IPS-18a (cell line): ENCODE measurements around the gene ANKRD9.
"Not testable (repeated sequence)": the region's sequence is repeated elsewhere in the genome, so short reads cannot be mapped to it uniquely, and the experiment has no call there.

Source experiments
- H3K27ac ChIP-seq: one replicate; pipeline ENCODE4 v1.5.1; 2013; ENCODE audit warnings: low read length
- H3K27me3 ChIP-seq: one replicate; pipeline ENCODE4 v1.6.1; 2013; ENCODE audit warnings: mild to moderate bottlenecking, low read length; ENCODE audit not compliant: control insufficient read depth, insufficient read depth
- H3K36me3 ChIP-seq: one replicate; pipeline ENCODE4 v1.6.1; 2013; ENCODE audit warnings: low read depth, low read length; ENCODE audit not compliant: control insufficient read depth
- H3K4me1 ChIP-seq: one replicate; pipeline ENCODE4 v1.6.1; 2013; ENCODE audit warnings: low read depth, low read length; ENCODE audit not compliant: control insufficient read depth
- H3K4me3 ChIP-seq: one replicate; pipeline ENCODE4 v1.5.1; 2013; ENCODE audit warnings: low read length
- H3K9ac ChIP-seq: one replicate; pipeline ENCODE4 v1.6.1; 2013; ENCODE audit warnings: mild to moderate bottlenecking, low read length, moderate library complexity
- H3K9me3 ChIP-seq: one replicate; pipeline ENCODE4 v1.6.1; 2013; ENCODE audit warnings: low read depth, low read length; ENCODE audit not compliant: control insufficient read depth

ANKRD9 gene

DNA sequence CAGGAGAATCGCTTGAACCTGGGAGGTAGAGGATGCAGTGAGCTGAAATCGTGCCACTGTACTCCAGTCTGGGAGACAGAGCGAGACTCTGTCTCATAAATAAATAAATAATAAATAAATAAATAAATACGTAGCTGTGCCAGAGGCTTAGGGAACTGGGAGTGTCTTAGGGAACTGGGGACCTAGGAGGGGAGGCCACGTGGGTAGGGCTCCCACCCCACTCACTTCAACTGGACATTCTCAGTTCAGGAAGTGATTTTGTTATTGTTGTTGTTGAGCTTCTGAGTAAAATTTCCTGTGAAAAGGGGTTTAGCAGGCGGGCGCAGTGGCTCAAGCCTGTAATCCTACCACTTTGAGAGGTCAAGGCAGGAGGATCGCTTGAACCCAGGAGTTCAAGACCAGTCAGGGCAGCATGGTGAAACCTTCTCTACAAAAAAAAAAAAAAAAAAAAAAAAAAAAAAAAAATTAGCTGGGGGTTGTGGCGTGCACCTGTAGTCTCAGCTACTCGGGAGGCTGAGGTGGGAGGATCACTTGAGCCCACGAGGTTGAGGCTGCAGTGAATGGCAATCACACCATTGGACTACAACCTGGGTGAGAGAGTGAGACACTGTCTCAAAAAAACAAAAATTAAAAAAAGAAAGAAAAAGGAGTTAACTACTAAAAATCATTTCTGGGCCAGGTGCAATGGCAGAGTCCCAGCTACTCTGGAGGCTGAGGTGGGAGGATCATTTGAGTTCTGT lies 19.0 kb upstream of the ANKRD9 start:
- Histone ChIP-seq H3K9ac (no peak overlapping the region), H3K27ac (no peak overlapping the region), H3K4me1 (peaks cover 4% of the 10 kb centered on the region)

DNA sequence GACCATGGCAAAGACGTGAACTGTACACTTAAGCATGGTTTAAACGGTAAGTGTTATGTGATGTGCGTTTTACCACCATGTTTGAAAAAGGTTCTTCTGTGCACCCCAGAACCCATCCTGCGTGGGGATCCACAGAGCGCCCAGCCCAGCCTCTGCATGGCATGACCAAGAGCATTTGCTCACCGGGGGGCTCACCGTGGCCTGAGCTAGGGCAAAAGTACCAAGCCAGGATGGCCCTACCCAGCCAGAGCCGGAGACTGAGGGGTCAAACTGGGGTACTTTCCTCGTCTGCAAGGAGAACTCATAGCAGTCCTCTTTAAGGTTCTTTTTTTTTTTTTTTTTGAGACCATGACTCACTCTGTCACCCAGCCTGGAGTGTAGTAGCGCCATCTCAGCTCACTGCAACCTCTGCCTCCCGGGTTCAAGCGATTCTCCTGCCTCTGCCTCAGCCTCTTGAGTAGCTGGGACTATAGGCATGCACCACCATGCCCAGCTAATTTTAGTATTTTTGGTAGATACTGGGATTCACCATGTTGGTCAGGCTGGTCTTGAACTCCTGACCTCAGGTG lies 16.4 kb upstream of the ANKRD9 start:
- no peak overlapping the region for H3K27ac ChIP-seq
- H3K36me3 ChIP-seq, result no peaks in the 10 kb centered on the region
- H3K4me3 ChIP-seq, result no peak overlapping the region
- no peaks in the 10 kb centered on the region for H3K9me3 ChIP-seq
- no peak overlapping the region for H3K9ac ChIP-seq
- no peaks in the 10 kb centered on the region for H3K27me3 ChIP-seq
- H3K4me1 ChIP-seq, result peaks cover 4% of the 10 kb centered on the region

More for the DNA sequence above, 19.0 kb upstream of the ANKRD9 start:
- Histone ChIP-seq H3K4me3 (no peak overlapping the region), H3K36me3 (no peaks in the 10 kb centered on the region), H3K9me3 (no peaks in the 10 kb centered on the region), H3K27me3 (no peaks in the 10 kb centered on the region)

DNA sequence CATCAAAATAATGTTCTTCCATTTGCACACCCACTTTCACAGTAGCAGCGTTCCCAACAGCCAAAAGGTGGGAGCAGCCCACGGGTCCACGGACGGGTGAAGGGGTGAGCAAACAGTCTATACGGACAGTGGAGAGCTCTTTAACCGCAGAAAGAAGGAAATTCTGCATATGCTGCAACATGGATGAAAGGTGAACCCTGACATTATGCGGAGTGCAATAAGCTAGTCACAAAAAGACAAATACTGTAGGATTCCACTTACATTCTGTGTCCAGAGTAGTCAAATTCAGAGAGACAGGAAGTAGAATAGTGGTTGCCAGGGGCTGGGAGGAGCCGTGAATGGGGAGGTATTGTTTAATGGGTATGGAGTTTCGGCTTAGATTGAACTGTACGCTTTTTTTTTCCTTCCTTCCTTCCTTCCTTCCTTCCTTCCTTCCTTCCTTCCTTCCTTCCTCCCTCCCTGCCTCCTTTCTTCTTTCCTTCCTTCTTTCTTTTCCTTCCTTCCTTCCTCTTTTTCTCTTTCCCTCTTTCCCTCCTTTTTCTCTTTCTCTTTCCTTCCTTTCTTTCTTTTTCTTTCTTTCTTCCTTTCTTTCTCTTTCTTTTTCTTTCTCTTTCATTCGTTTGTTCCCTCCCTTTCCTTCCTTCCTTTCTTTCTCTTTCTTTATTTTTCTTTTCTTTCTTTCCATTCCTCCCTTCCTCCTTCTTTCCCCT lies 15.8 kb upstream of the ANKRD9 start:
- Histone ChIP-seq H3K9ac (peak overlapping the region; percentile 10), H3K27me3 (no peaks in the 10 kb centered on the region), H3K4me1 (peaks cover 4% of the 10 kb centered on the region), H3K9me3 (no peaks in the 10 kb centered on the region), H3K36me3 (no peaks in the 10 kb centered on the region), H3K27ac (no peak overlapping the region), H3K4me3 (peak overlapping the region; percentile 63)

- Histone ChIP-seq H3K27me3 (no peaks in the 10 kb centered on the region), H3K36me3 (no peaks in the 10 kb centered on the region), H3K9ac (peak overlapping the region; percentile 10), H3K4me3 (peak overlapping the region; percentile 63), H3K4me1 (peaks cover 4% of the 10 kb centered on the region), H3K9me3 (no peaks in the 10 kb centered on the region), H3K27ac (no peak overlapping the region)
Measured at GRCh38 chr14:102524451-102525218, 15.1 kb upstream of the ANKRD9 start.

DNA sequence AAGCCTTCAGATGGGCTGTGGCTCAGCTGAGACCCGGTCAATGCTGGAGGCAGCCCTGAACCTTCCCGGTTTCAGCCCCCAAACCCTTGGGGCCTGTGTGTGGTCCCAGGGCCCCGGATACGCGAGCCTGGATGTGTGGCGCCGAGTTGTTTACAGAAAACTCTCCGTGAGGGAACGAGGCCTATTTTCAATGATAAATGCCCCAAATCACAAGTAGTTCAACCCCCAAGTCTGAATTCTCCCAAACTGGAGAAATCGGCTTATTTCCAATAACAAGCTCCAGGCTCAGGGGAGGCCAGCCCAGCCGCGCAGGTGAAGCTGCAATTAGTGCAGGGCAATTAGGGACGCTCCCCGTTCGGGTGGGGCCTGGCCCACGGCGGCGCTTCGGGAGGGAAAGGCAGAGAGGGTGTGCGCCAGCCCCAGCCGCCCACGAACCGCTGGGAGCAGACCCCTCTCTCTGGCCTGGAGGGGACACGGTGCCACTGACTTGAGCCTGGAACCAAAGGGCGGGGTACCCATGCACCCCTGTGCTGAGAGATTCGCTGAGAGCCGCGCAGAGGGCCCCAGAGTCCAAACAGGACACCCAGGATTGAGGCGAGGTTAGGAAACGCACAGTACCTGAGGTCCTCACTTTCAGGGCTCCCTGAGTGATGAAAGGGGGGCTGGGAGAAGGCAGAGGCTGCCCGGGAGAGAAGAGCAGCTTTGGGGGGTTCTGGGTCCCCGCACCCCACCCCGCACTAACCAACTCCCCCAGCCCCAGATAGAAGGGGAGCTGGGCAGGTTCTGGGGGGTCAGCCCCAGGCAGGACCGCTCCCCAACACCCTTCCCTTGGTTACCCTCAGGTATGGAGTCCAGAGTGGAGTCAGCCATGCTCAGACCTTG lies 14.2 kb upstream of the ANKRD9 start:
- Histone ChIP-seq H3K4me1 (peaks cover 4% of the 10 kb centered on the region), H3K36me3 (no peaks in the 10 kb centered on the region), H3K9me3 (no peaks in the 10 kb centered on the region), H3K4me3 (no peak overlapping the region), H3K27me3 (no peaks in the 10 kb centered on the region), H3K9ac (no peak overlapping the region), H3K27ac (no peak overlapping the region)

DNA sequence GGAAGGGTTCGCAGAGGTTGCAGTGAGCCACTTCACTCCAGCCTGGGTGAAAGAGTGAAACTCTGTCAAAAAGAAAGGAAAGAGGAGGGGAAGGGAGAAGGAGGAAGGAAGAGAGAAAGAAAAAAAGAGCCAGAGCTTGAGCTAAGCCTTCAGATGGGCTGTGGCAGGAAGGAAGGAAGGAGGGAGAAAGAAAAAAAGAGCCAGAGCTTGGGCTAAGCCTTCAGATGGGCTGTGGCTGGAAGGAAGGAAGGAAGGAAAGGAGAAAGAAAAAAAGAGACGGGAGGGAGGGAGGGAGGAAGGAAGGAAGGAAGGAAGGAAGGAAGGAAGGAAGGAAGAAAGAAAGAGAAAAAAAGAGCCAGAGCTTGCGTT lies 13.6 kb upstream of the ANKRD9 start:
- no peak overlapping the region for H3K9ac ChIP-seq
- H3K27ac ChIP-seq, result no peak overlapping the region
- peaks cover 4% of the 10 kb centered on the region for H3K4me1 ChIP-seq
- H3K36me3 ChIP-seq, result no peaks in the 10 kb centered on the region
- H3K4me3 ChIP-seq, result no peak overlapping the region
- peaks cover 4% of the 10 kb centered on the region for H3K27me3 ChIP-seq
- no peaks in the 10 kb centered on the region for H3K9me3 ChIP-seq

GRCh38 chr14:102519709-102520108 lies 10.1 kb upstream of the ANKRD9 start:
- not testable (repeated sequence) for H3K27ac ChIP-seq, H3K9ac ChIP-seq, H3K36me3 ChIP-seq, H3K4me3 ChIP-seq, H3K9me3 ChIP-seq, H3K4me1 ChIP-seq
- H3K27me3 ChIP-seq, result peaks cover 13% of the 10 kb centered on the region

GRCh38 chr14:102518063-102518648 lies 8.6 kb upstream of the ANKRD9 start:
- Histone ChIP-seq H3K36me3 (no peaks in the 10 kb centered on the region), H3K4me3 (no peak overlapping the region), H3K4me1 (no peaks in the 10 kb centered on the region), H3K9me3 (no peaks in the 10 kb centered on the region), H3K9ac (no peak overlapping the region), H3K27me3 (peaks cover 13% of the 10 kb centered on the region), H3K27ac (no peak overlapping the region)

- Histone ChIP-seq H3K27ac (no peak overlapping the region), H3K9me3 (no peaks in the 10 kb centered on the region), H3K4me1 (no peaks in the 10 kb centered on the region), H3K36me3 (no peaks in the 10 kb centered on the region), H3K4me3 (peak overlapping the region; percentile 64), H3K27me3 (peaks cover 13% of the 10 kb centered on the region), H3K9ac (no peak overlapping the region)
Measured at GRCh38 chr14:102517392-102518062, 8.0 kb upstream of the ANKRD9 start.
